ENCODE results near the gene STRADB.
A peak's percentile ranks its signal among the peaks of the same experiment; 100 is the strongest.
"Not testable (repeated sequence)": the region's sequence is repeated elsewhere in the genome, so short reads cannot be mapped to it uniquely, and the experiment has no call there.

STRADB gene

DNA sequence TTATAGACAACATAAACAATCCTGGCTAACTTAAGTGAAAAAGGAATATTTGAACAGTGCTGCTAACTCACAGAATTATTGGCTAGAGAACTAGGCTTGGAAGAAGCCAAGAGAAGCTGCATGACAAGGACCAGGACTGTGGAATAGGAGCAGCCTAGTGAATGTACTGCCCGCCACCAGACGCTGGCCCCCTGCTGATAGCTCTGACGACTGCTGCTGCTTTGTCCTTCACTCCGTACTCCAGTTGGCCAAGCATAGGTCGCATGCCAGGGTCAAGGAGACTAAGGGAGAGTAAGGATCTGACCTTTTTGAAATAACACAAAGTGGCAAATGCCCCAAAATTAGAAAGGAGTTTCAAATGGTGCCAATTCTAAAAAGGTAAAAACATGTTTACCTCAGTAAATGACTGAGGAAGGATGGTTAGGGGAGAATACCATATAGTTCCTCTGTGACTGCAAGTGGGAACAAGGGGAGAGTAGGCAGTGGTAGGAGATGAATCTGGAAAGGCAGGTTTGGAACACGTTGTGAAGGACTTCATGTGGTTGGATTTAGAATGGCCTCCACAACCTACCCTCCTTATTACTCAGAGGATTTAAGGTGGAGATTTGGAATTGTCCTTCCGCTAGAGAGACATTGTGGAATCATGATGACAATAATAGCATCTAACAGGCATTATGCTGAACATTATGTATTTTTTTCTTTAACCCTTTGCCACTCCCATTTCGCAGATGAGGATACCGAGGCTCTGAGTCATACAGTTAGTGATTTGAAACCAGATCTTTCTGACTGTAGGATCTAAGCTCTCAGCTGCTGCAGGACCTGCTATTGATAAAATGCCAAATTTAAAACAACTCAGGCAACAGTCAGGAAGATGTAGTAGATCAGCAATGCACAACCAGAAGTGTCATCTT lies 19.5 kb downstream of the STRADB start:
- no peak for DNase-seq

DNA sequence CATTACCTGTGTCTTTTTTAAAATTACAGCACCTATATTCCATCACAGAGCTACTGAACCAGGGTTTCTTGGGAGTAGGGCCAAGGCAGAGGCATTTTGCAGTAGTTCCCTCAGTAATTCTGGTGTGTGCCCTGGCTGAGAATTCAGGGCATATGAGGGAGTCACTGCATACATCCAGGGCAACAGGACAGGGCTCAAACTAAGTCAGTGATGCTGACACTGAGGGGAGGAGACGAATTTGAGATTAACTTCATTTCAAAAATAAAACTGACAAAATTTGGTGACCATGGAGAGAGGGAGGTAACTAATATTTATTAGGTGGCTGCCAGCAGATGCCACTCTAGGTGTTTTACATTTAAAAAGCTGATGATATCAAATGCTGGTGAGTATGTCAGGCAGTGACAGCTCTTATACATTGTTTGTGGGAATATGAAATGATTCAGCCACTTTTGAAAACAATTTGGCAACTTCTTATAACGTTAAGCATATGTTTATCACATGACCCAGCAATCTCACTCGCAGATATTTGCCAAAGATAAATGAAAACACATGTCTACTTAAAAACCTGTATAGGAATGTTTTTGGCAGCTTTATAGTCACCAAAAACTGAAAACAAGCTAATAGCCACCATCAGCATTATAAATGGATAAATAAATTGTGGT lies 20.3 kb downstream of the STRADB start:
- no peak for DNase-seq

DNA sequence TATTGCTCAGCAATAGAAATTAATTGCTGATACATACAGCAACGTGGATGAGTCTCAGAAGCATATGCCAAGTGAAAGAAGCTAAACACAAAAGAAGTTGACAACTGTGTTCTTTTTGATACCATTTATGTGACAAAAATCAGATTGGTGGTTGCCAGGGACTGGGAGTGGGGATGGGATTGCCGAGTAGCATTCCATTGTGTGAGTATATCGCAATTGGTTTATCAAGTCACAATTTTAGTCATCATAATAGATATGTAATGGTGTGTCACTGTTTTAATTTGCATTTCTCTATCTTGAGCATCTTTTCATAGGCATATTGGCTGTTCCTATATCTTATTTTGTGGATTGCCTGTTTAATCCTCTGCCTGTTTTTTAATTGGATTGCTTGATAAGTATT lies 20.9 kb downstream of the STRADB start:
- no peak for DNase-seq

DNA sequence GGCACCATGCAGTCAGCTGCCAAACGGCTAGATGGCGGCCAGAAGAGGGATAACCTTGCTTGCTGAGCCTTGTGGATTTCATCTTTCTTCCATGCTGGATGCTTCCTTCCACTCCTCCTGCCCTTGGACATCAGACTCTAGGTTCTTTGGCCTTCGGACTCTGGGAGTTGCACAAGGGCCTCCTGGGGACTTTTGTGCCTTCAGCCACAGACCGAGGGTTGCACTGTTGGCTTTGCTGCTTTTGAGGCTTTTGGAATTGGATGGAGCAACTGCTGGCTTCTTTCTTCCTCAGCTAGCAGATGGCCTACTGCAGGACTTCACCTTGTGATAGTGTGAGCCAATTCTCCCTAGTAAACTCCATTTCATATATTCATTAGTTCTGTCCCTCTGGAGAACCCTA lies 31.0 kb downstream of the STRADB start:
- no peak for DNase-seq

DNA sequence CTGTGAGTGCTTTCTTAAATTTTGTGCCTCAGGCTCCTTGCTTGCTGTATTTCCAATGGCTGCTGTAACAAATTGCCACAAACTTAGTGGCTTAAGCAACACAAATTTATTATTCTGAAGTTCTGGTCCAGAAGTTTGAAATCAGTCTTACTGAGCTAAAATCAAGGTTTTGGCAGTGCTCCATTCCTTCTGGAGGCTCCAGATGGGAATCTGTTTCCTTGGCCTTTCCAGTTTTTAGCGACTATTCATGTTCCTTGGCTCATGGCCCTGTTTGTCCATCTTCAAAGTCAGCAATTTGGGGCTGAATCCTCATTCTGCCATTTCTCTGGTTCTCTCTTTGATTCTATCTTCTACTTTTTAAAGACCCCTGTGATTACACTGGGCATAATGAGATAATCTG lies 31.8 kb downstream of the STRADB start:
- DNase-seq, result no peak

DNA sequence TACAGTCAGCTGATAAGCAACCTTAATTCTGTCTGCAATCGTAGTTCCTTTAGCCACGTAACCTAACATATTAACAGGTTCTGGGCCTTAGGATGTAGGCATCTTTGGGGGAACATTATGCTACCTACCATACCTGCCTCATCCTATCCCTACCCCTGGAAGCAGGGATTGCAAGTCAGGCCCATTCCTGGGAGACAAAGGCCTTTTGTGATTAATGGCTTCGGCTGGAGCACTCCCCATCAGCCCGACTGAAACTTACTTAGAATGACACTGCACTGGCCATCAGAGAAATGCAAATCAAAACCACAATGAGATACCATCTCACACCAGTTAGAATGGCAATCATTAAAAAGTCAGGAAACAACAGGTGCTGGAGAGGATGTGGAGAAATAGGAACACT lies 32.2 kb downstream of the STRADB start:
- not testable (repeated sequence) for DNase-seq

DNA sequence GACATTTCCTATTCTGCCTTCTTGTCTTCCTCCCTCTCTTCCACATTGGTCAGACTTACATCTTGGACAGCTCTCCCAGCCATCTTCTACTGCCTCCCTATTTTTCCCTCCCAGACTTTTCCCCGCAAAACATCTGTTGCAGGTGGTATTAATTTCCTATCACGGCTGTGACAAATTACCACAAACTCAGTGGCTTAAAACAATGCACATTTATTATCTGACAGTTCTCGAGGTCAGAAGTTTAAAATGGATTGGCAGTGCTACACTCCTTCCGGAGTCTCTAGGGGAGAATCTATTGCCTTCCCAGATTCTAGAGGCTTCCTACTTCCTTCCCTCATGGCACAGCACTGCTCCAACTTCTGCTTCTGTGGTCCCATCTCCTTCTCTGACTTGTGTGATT lies 33.3 kb downstream of the STRADB start:
- no peak for DNase-seq

DNA sequence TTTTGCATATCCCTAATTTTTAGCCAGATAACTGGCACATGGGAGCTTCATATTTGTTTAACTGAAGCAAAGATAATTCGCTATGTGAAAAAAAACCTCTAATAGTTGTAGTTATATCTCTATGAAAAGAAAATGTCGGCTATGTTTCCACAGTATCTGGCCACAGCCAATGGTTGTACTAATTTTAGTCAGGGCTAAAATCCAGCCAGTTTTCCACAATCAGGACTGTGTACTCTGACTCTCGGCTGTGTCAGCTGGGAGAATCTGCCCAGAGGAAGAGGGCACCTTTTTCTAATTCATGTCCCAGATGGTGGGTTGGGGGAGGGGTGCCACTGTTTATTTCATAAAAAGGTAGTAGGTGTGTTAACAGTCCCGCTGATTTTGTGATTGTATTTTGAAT lies 38.8 kb downstream of the STRADB start:
- no peak for DNase-seq

DNA sequence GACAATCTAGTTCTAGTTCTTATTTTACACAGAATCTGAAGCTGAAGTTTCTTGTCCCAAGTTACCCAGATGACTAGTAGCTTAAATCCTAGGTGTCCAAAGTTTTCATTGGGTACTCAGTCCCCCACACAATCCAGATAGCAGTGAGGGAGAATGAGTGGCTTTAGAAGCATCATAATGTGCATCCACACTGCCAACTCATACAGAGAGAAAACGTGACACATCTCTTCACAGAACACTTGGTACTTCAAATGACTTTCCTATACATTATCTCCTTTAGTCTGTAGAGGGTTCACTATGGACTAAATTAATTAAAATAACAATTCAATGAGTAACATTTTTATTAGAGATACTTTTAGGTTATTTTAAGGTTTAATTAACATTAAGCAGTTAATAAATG lies 45.2 kb downstream of the STRADB start:
- DNase-seq, result no peak

DNA sequence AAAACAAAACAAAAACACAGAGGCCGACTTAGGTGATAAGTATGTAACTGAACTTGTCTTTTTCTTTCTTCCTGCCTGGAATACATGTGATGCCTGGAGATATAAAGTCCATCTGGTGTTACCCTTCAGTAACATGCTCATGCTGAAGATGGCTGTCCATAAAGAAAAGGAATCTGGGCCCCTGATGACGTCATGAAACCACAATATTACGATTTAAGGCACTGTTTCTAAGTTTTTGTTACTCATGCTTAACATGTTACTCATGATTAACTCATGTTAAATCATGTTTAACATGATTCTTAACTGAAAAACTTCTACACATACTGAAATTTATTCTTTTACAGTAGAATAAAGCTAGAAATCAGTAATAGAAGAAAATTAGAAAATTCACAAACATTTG lies 49.0 kb downstream of the STRADB start:
- DNase-seq, result peak; percentile 35

DNA sequence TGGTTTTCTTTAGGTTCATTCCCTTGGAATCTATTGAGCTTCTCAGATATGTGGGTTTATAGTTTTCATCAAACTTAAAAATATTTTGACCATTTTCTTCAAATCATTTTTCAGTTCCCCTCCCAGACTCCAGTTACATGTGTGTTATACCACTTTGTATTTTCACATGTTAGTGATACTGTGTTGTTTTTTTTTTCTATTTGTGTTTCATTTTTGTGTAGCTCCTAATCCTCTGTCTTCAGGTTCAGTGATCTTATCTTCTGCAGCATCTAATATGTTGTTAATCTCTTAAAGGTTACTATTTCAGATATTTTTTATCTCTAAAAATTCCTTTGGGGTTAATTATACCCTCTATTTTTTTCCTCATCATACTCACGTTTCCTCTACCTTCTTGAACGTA lies 51.2 kb downstream of the STRADB start:
- DNase-seq, result no peak

DNA sequence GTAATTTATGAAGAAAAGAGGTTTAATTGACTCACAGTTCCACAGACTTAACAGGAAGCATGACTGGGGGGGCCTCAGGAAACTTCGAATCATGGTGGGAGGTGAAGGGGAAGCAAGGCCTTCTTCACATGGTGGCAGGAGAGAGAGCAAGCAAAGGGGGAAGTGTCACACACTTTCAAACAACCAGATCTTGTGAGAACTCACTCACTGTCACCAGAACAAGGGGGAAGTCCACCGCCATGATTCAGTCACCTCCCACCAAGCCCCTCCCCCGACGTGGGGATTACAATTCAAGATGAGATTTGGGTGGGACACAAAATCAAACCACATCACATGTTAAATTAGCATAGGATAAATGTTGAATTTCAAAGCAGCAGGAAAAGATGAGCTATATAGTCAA lies 56.2 kb downstream of the STRADB start:
- peak; percentile 6 for DNase-seq

DNA sequence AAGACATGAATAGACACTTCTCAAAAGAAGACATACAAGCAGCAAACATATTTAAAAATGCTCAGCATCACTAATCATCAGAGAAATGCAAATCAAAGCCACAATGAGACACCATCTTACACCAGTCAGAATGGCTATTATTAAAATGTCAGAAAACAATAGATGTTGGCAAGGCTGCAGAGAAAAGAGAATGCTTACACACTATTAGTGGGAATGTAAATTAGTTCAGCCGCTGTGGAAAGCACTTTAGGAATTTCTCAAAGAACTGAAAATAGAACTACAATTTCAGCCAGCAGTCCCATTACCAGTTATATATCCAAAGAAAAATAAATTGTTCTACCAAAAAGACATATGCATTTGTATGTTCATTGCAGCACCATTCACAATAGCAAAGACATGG lies 61.7 kb downstream of the STRADB start:
- DNase-seq, result no peak

DNA sequence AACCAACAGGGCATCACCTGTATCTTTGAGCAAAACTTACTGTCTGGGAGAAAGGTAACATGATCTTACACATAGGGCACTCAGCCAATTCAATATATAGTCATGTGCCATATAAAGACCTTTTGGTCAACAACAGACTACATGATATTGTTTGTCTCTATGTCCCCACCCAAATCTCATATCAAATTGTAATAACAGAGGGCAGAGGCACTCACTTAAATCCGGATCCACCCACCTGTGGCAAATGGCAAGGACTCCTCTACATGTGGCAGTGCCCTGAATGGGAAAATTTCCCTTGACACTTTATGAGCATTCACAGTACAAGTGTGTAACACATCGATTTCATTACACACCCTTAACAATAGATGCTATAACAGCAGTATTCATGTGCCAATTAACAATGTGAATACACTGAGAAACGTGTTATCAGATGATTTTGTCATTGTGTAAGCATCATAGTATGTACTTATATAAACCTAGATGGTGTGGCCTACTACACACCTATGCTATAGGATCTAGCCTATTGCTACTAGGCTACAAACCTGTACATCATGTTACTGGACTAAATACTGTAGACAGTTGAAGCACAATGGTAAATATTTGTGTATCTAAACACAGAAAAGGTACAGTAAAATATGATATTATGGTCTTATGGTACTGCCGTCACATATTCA lies 64.2 kb downstream of the STRADB start:
- DNase-seq, result no peak

DNA sequence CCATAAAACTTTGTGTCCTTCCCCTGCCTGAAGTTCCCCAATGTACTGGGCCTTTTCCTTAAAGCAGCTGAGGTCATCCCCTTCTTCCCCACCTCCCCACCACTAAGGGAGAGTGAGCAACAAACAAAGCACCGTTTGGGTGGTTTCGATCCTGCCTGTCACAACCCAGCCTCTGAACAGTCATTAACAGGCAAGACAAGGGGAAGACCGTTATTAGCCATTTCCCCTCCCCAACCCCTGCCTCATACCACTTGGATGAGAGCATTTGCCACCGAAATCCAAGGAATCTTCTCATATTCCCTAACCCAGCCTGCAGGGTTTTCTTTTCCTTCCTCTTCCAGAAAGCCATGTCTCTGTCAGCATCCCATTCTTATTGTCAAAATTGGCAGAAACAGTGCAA lies 65.6 kb downstream of the STRADB start:
- DNase-seq, result no peak

DNA sequence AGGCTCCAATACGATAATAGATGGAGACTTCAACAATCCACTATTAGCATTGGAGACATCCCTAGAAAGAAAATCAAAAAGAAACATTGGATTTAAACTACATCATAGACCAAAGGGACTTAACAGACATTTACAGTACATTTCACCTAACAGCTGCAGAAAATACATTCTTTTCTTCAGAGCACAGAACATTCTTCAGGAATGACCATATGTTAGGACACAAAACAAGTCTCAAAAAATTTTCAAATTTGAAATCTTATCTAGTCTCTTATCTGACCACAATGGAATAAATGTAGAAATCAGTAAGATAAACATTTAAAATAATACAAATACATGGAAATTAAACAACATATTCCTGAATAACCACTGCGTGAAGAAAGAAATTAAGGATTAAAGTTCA lies 68.7 kb downstream of the STRADB start:
- no peak for DNase-seq

DNA sequence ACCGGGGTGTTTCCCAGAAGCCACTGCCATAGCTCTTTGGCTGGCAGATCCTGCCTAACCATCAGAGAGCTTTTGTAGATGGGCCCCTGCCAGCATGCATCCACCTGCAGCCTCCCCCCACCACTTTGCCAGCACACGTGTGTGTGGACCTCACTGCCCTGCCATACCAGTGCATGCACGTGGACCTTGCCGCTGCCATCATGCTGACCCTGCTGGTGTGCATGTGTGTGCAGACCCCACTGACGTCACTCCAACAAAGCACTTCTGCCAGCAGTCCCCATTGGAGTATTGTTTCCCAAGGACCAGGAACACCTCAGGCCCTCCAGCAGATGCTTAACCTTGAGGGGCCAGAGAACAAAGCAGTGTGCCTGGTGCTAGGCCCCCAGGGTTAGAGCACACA lies 71.4 kb downstream of the STRADB start:
- no peak for DNase-seq

DNA sequence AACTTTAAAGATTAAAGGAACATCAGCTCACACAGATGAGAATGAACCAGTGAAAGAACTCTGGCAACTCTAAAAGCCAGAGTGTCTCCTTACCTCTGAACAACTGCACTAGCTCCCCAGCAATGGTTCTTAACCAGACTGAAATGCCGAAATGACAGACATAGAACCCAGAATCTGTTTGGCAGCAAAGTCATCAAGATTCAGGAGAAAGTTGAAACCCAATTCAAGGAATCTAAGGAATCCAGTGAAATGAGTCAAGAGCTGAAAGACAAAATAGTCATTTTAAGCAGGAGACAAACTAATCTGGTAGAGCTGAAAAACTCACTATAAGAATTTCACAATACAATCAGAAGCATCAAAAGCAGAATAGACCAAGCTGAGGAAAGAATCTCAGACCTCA lies 72.0 kb downstream of the STRADB start:
- DNase-seq, result no peak

Measured in OCI-M1 (cell line).